Body of pancreas (tissue), 4 donors: ENCODE results near the gene TSPEAR.

Experiments used
- POLR2A ChIP-seq, 3 donors: fragments of 450-650 bp; IDR thresholded peaks; one replicate each; pipeline ENCODE4 v1.6.1; 2016; ENCODE audit warnings: antibody characterized with exemption in 3 of 3, mild to moderate bottlenecking in 2 of 3
- TF ChIP-seq, protein P1 (sequence below), 7 experiments: fragments of 450-650 bp in 4 of 7; fragments of 200-600 bp in 3 of 7; sonication (generic) in 3 of 7; IDR thresholded peaks; one replicate each; pipeline ENCODE4 v1.5.1; 2016 to 2019; ENCODE audit warnings: antibody characterized with exemption in 7 of 7

DNA sequence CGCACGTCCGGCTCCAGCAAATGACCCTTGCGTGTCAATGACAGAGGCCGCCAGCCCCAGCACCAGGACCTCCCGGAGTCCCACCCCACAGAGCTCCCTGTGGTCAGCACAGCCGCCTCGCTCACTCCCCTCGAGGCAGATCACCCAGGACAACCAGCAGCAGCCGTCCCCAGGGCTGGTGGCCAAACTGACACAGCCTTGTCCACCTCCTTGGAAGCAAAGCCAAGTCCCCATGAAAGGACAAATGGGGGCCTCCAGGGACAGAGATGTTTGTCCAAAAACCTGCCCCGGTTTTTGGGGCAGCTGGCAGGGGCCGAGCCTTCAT, 72.1 kb downstream of the TSPEAR start:
- TF ChIP-seq, protein P1, sequence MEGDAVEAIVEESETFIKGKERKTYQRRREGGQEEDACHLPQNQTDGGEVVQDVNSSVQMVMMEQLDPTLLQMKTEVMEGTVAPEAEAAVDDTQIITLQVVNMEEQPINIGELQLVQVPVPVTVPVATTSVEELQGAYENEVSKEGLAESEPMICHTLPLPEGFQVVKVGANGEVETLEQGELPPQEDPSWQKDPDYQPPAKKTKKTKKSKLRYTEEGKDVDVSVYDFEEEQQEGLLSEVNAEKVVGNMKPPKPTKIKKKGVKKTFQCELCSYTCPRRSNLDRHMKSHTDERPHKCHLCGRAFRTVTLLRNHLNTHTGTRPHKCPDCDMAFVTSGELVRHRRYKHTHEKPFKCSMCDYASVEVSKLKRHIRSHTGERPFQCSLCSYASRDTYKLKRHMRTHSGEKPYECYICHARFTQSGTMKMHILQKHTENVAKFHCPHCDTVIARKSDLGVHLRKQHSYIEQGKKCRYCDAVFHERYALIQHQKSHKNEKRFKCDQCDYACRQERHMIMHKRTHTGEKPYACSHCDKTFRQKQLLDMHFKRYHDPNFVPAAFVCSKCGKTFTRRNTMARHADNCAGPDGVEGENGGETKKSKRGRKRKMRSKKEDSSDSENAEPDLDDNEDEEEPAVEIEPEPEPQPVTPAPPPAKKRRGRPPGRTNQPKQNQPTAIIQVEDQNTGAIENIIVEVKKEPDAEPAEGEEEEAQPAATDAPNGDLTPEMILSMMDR (IDR thresholded peaks at IDR 0.05): no peak
- no peak for TF ChIP-seq POLR2A (IDR thresholded peaks at IDR 0.05)
